ENCODE data around the gene DIP2C. TPM values are rescaled to one million over a fixed set of nuclear protein-coding genes. Genes with fewer than 3 reads are reported as not detected.

The DIP2C gene
- total RNA-seq, 1 donor from 2014 or later, result 30.8 TPM

- peaks cover 43% of the 10 kb centered on the region for H3K36me3 ChIP-seq
- DNase-seq, result no peak
- intact Hi-C loops (cut with micrococcal nuclease), result no loop called here
Measured at GRCh38 chr10:421170-421569, 268.3 kb downstream of the DIP2C start.

GRCh38 chr10:420154-421121 is 269.0 kb downstream of the DIP2C start:
- intact Hi-C loops (cut with micrococcal nuclease), result no loop called here
- DNase-seq, result no peak
- H3K27ac ChIP-seq (replicated peaks), result no peak overlapping the region

More at GRCh38 chr10:421170-421569, 268.3 kb downstream of the DIP2C start:
- no peaks in the 10 kb centered on the region for H3K4me1 ChIP-seq
- no peak overlapping the region for H3K27ac ChIP-seq (replicated peaks)
- no peak overlapping the region for H3K4me3 ChIP-seq
- H3K9me3 ChIP-seq (replicated peaks), result no peaks in the 10 kb centered on the region
- no peak for TF ChIP-seq CTCF (IDR thresholded peaks at IDR 0.05; ENCODE audit: borderline replicate concordance)
- H3K27me3 ChIP-seq (ENCODE audit: low read depth), result no peaks in the 10 kb centered on the region

DNA sequence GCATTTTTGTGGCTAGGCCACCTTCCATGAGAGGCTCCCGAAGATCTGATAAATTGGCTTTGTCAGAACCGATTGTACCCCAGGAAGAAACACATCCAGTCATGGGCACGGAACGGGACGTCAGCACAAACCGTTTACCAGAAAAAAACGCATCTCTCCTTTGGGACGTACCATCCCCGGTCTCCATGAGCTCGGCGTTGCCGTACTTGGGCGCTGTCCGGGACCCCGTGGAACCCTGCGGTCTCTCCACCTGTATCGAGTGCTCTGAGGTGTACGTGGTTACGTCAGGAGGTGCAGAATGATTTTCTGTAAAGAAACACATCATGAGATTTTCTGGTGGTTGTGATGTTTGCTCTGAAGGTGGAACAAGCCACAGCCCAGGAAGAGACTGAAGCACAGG is 270.6 kb downstream of the DIP2C start:
- H3K9me3 ChIP-seq (replicated peaks), result no peaks in the 10 kb centered on the region
- DNase-seq, result no peak
- TF ChIP-seq CTCF (IDR thresholded peaks at IDR 0.05; ENCODE audit: borderline replicate concordance), result no peak
- peaks cover 60% of the 10 kb centered on the region for H3K36me3 ChIP-seq
- no peaks in the 10 kb centered on the region for H3K4me1 ChIP-seq
- H3K27me3 ChIP-seq (ENCODE audit: low read depth), result no peaks in the 10 kb centered on the region
- intact Hi-C loops (cut with micrococcal nuclease), result no loop called here
- no peak overlapping the region for H3K4me3 ChIP-seq
- H3K27ac ChIP-seq (replicated peaks), result no peak overlapping the region

More at GRCh38 chr10:420154-421121, 269.0 kb downstream of the DIP2C start:
- Histone ChIP-seq H3K4me3 (no peak overlapping the region), H3K36me3 (peaks cover 49% of the 10 kb centered on the region), H3K27me3 (ENCODE audit: low read depth) (no peaks in the 10 kb centered on the region), H3K4me1 (no peaks in the 10 kb centered on the region), H3K9me3 (replicated peaks) (no peaks in the 10 kb centered on the region)
- no peak for TF ChIP-seq CTCF (IDR thresholded peaks at IDR 0.05; ENCODE audit: borderline replicate concordance)

DNA sequence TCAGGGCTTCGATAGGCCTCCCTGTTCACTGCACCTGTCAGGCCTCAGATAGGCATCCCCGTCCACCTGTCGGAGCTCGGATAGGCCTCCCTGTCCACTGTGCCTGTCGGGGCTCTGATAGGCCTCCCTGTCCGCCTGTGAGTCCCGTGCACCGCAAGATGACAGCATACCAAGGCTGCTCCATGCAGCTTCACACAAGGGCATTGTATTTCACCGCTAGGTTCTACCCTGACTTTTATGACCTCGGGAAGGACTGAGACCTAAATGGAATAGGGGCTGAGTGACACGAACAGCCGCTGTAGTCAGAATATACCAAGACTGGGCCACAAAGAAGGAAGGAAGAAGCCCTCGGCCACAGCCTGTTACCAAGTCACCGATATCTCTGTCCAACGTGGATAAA is 271.2 kb downstream of the DIP2C start:
- intact Hi-C loops (cut with micrococcal nuclease), result no loop called here

GRCh38 chr10:416091-416515 is 273.4 kb downstream of the DIP2C start:
- H3K9me3 ChIP-seq (replicated peaks), result no peaks in the 10 kb centered on the region
- DNase-seq, result no peak
- no peak for TF ChIP-seq CTCF (IDR thresholded peaks at IDR 0.05; ENCODE audit: borderline replicate concordance)
- intact Hi-C loops (cut with micrococcal nuclease), result no loop called here
- H3K36me3 ChIP-seq, result peaks cover 50% of the 10 kb centered on the region
- no peaks in the 10 kb centered on the region for H3K27me3 ChIP-seq (ENCODE audit: low read depth)
- H3K4me1 ChIP-seq, result no peaks in the 10 kb centered on the region
- H3K4me3 ChIP-seq, result no peak overlapping the region
- no peak overlapping the region for H3K27ac ChIP-seq (replicated peaks)

More for the DNA sequence above, 271.2 kb downstream of the DIP2C start:
- H3K9me3 ChIP-seq (replicated peaks), result no peaks in the 10 kb centered on the region
- H3K27me3 ChIP-seq (ENCODE audit: low read depth), result no peaks in the 10 kb centered on the region
- H3K4me1 ChIP-seq, result no peaks in the 10 kb centered on the region
- no peak overlapping the region for H3K27ac ChIP-seq (replicated peaks)
- no peak overlapping the region for H3K4me3 ChIP-seq
- H3K36me3 ChIP-seq, result peaks cover 66% of the 10 kb centered on the region
- no peak for TF ChIP-seq CTCF (IDR thresholded peaks at IDR 0.05; ENCODE audit: borderline replicate concordance)
- no peak for DNase-seq
